Measurements from ENCODE around the gene ATRN.

The ATRN gene

DNA sequence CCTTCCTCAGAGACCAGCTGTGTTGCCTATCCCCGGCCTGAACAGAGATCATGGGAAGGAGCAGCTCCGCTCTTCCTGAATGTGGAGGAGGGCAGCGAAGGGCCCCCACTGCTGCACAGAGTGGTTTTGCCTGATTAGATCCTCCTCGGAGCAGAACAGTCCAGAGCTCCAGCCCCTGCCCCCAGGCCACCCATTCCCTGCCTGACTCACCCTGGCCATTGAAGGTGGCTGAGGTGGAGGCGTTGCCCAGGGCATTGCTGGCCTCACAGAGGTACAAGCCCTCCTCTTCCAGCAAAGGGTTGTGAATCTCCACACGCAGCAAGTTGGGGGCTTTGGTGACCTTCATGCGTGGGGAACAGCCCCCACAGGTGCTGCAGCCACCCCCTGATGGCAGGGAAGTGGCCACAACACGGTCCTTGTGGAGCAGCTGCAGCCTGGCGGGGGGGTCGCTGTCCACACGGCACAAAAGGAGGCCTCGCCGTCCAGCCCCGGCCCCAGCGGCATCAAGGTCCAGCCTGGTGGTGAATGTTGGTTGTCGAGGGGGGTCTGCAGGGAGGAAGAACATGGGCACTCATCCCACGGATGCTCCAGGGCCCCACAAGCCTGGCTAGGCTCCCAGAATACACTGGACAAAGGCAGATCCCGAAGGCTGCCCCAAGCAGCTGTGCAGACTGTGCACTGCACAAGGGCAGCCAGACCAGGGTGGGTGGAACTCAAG, 226.9 kb downstream of the ATRN start:
- DNase-seq (ENCODE audit: low read depth), result no peak

- no peak for DNase-seq (ENCODE audit: low read depth)
These were observed 227.8 kb downstream of the ATRN start for GRCh38 chr20:3698591-3699001.

DNA sequence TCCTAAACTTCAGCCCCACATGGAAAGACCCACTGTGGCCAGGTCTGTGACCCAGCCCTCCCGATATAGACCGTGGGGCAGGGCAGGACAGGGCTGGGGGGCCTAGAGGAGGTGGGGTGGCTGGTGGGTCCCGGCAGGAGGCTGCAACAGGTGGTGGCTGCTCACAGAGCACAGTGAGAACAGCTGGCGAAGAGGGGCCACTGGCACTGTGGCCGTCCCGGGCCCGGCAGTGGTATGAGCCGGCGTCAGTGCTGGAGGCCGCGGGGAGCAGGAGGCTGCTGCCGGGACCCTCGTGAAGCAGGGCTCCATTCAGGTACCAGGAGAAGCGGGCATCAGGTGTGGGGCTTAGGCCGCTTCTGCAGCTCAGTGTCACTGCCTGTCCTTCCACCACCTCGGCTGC, 228.2 kb downstream of the ATRN start:
- DNase-seq (ENCODE audit: low read depth), result no peak
